Measurements from ENCODE around the gene RALB. TPM values are rescaled to one million over a fixed set of nuclear protein-coding genes. Genes with fewer than 3 reads are reported as not detected.
"Not testable (repeated sequence)": the region's sequence is repeated elsewhere in the genome, so short reads cannot be mapped to it uniquely, and the experiment has no call there.

RALB gene
- total RNA-seq, 2 experiments from 2014 or later, result 52.5 to 52.9 TPM

DNA sequence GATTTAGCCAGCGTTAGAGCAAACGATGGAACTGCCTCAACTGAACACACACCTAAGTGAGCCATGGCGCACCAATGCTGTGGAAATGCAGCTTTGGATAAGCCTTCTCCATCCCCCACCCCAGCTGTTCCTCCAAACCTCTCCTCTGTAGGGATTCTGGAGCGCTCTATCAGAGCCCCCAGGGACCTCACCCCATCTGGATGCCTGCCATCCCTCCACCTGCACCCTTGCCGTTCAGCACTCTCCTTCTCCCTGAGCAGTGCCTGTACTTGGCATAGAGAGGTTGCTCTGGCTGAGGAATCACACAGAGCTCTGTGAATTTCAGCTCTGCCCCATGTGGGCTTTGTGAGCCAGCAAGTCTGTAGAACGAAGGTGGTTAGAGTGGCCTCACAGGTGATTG lies 50.5 kb downstream of the RALB start:
- ChIA-PET CTCF (no interaction called here), POLR2A (no interaction called here)
- H3K36me3 Mint-ChIP-seq, result peaks cover 26% of the 10 kb centered on the region
- no peak overlapping the region for H3K4me3 Mint-ChIP-seq
- DNase-seq, result no peak
- no peaks in the 10 kb centered on the region for H3K4me1 Mint-ChIP-seq (ENCODE audit: low read depth)
- intact Hi-C loops (cut with micrococcal nuclease), result no loop called here
- H3K27me3 Mint-ChIP-seq, result no peaks in the 10 kb centered on the region
- no peaks in the 10 kb centered on the region for H3K9me3 Mint-ChIP-seq
- no peak overlapping the region for H3K27ac Mint-ChIP-seq

DNA sequence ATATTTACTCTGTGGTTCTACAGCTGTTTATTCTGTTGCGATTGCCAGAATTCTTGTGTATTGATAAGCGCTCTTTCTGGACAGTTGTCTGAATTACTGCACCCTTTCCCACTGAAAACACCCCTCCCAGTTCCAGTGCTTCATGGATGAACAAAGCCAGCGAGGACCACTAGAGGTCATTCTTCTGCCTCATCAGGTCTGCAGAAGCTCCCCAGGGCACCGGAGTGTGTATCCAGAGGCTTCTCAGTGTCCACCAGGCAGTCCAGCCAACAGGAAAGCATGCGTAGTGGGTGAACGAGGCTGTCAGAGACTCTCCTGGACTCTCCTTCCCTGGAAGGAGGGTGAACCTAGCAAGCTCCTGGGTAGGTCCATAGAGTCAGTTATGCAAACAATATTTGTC lies 52.6 kb downstream of the RALB start:
- no peak overlapping the region for H3K4me3 Mint-ChIP-seq
- H3K4me1 Mint-ChIP-seq (ENCODE audit: low read depth), result no peaks in the 10 kb centered on the region
- CTCF ChIA-PET, result interaction anchor here (0.9 to 1.2 kb wide), 2 partner anchors 8 to 130 kb away, joined by 3 to 4 read pairs; no protein-coding TSS in a partner anchor
- H3K27me3 Mint-ChIP-seq, result no peaks in the 10 kb centered on the region
- H3K36me3 Mint-ChIP-seq, result peaks cover 16% of the 10 kb centered on the region
- intact Hi-C loops (cut with micrococcal nuclease), result no loop called here
- H3K9me3 Mint-ChIP-seq, result no peaks in the 10 kb centered on the region
- POLR2A ChIA-PET, result no interaction called here
- H3K27ac Mint-ChIP-seq, result no peak overlapping the region
- no peak for DNase-seq

DNA sequence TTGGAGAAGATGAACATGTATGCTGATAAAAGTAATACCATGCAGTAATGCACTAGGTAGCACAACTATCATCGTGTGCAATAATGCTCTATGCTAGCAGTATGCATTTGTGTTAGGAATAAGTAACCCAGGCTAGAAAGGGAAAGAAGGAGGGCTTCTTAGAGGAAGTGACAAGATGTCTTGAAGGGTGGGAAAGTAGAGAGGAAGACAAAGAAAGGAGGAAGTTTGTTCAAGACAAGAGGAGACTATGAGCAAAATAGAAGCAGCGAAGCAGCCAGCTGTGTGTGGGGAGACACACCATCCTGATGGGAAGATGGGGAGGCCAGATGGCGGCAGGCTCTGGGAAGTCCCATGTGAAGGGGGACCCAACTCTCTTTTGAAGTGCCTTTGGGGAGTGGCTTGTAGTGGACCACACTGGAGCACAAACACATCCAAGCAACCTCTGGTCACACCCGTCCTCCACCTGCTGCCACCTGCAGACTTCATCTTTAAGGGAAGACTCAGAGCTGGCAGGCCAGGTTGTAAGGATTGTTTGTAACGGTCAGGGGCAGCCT lies 53.4 kb downstream of the RALB start:
- no peaks in the 10 kb centered on the region for H3K4me1 Mint-ChIP-seq (ENCODE audit: low read depth)
- H3K36me3 Mint-ChIP-seq, result peaks cover 16% of the 10 kb centered on the region
- H3K9me3 Mint-ChIP-seq, result no peaks in the 10 kb centered on the region
- intact Hi-C loops (cut with micrococcal nuclease), result no loop called here
- CTCF ChIA-PET, result no interaction called here
- no peak for DNase-seq
- no peaks in the 10 kb centered on the region for H3K27me3 Mint-ChIP-seq
- no peak overlapping the region for H3K27ac Mint-ChIP-seq
- POLR2A ChIA-PET, result no interaction called here
- H3K4me3 Mint-ChIP-seq, result no peak overlapping the region

DNA sequence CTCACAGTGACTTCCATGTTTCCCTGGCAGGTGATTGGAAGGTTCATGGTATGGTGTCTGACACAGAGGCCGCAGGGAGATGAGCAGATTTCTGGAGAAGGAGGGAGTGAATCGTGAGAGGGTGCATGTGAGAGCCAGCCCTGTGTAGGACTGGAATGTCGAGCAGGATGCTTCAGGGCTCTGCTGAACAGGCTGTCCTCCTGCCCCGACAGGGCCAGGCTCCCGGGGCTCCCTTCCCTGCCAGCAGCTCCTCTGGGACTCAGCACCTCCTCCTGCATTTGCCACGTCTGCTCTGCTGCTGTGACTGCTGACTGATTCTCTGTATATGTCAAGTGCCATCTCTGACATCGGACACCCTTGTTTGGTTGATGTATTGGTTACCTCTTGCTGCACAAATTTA lies 54.8 kb downstream of the RALB start:
- no peak overlapping the region for H3K4me3 Mint-ChIP-seq
- intact Hi-C loops (cut with micrococcal nuclease), result no loop called here
- no peaks in the 10 kb centered on the region for H3K9me3 Mint-ChIP-seq
- no peaks in the 10 kb centered on the region for H3K4me1 Mint-ChIP-seq (ENCODE audit: low read depth)
- CTCF ChIA-PET, result no interaction called here
- no peak for DNase-seq
- H3K36me3 Mint-ChIP-seq, result peaks cover 8% of the 10 kb centered on the region
- POLR2A ChIA-PET, result no interaction called here
- H3K27ac Mint-ChIP-seq, result no peak overlapping the region
- H3K27me3 Mint-ChIP-seq, result no peaks in the 10 kb centered on the region

DNA sequence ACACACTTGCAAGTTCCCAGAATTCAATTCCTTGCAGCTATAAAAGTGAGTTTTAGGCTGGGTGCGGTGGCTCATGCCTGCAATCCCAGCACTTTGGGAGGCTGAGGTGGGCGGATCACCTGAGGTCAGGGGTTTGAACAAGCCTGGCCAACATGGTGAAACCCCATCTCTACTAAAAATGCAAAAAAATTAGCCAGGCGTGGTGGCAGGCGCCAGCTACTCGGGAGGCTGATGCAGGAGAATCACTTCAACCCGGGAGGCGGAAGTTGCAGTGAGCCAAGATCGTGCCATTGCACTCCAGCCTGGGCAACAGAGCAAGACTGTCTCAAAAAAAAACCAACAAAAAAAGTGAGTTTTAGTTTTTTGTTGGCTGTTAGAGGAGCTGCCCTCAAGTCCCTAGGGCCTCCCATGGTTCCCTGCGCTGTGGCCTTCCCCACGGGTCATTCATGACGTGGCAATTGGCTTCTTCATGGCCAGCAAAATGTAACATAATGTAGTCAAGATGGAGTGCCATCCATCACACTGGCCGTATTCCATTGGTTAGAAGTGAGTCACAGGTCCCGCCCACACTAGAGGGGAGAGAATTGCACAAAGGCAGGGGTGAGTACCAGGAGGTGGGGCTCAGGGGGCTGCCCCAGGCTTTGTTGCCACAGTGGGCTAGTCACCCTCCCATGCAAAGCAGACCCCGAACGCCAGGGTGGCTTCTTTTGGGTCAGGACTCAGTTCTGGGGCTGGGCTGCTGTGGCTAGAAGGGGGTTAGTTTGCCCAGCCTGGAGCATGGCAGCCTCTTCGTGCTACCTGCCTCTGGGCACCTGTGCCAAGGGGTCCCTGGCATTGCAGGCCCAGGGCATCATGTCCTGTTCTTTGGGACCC lies 55.6 kb downstream of the RALB start:
- peaks cover 7% of the 10 kb centered on the region for H3K4me1 Mint-ChIP-seq (ENCODE audit: low read depth)
- no peaks in the 10 kb centered on the region for H3K27me3 Mint-ChIP-seq
- ChIA-PET CTCF (no interaction called here), POLR2A (no interaction called here)
- H3K4me3 Mint-ChIP-seq, result no peak overlapping the region
- no peaks in the 10 kb centered on the region for H3K9me3 Mint-ChIP-seq
- intact Hi-C loops (cut with micrococcal nuclease), result no loop called here
- no peak for DNase-seq
- H3K36me3 Mint-ChIP-seq, result peaks cover 3% of the 10 kb centered on the region
- H3K27ac Mint-ChIP-seq, result no peak overlapping the region

DNA sequence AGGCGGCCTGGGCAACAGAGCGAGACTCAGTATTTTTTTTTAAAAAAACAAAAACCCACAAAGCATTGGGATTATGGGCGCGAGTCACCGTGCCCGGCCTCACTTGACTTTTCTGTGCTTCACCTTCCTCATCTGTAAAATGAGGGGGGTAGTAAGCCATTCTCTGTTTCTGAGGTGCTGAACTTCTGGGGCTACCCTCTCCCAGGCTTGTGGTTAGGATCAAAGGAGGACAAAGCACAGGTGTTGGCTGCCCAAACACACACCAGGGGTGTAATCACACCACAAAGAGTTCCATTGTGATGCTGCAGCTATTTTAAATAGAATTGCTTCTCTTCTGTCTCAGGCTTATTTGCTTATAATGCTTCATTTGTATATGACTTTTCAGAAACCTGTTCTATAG lies 57.5 kb downstream of the RALB start:
- H3K4me3 Mint-ChIP-seq, result no peak overlapping the region
- intact Hi-C loops (cut with micrococcal nuclease), result loop anchor here (5.0 kb wide), 2 partner anchors 553 to 608 kb away; partner anchors contain the start of gene PTPN4
- peaks cover 3% of the 10 kb centered on the region for H3K36me3 Mint-ChIP-seq
- CTCF ChIA-PET, result no interaction called here
- H3K27ac Mint-ChIP-seq, result no peak overlapping the region
- H3K27me3 Mint-ChIP-seq, result no peaks in the 10 kb centered on the region
- H3K4me1 Mint-ChIP-seq (ENCODE audit: low read depth), result peaks cover 22% of the 10 kb centered on the region
- no peak for DNase-seq
- no peaks in the 10 kb centered on the region for H3K9me3 Mint-ChIP-seq
- POLR2A ChIA-PET, result no interaction called here

DNA sequence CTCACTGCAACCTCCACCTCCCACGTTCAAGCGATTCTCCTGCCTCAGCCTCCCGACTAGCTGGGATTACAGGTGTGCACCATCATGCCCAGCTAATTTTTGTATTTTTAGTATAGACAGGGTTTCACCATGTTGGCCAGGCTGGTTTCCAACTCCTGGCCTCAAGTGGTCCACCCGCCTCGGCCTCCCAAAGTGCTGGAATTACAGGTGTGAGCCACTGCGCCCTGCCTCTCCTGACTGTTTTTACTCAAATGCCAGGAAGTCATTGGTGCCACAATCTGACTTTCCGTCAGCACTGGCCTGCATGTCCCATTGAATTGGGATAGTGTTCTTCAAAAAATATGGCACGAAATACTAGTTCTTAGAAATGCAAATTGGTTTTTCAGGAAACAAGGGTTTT lies 58.2 kb downstream of the RALB start:
- POLR2A ChIA-PET, H3K4me3 Mint-ChIP-seq, H3K9me3 Mint-ChIP-seq, H3K27me3 Mint-ChIP-seq, H3K36me3 Mint-ChIP-seq, H3K27ac Mint-ChIP-seq, DNase-seq: not testable (repeated sequence)
- intact Hi-C loops (cut with micrococcal nuclease), result loop anchor here (5.0 kb wide), 2 partner anchors 554 to 609 kb away; partner anchors contain the start of gene PTPN4
- H3K4me1 Mint-ChIP-seq (ENCODE audit: low read depth), result peaks cover 22% of the 10 kb centered on the region
- CTCF ChIA-PET, result interaction anchor here (0.6 to 3.2 kb wide), 2 partner anchors 134 to 146 kb away, joined by 3 to 86 read pairs; no protein-coding TSS in a partner anchor

DNA sequence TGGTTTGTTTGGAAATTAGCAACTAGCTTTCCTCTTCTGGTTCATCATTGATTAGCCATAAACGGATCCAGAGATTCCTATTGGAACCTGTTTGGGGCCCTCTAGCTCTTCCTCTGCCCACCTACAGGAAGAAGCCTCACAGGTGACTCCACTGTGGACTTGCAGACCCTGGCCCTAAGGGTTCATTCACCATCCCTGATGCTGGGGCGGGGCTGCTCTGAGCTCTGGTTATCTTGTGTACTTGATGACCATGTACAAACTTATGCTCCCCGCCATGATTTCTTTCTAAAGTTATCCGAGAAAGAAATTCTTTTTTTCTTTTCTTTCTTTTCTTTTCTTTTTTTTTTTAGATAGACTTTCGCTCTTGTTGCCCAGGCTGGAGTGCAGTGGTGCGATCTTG lies 59.4 kb downstream of the RALB start:
- Mint-ChIP-seq H3K36me3 (no peaks in the 10 kb centered on the region), H3K9me3 (no peaks in the 10 kb centered on the region), H3K27ac (no peak overlapping the region), H3K4me3 (no peak overlapping the region), H3K4me1 (ENCODE audit: low read depth) (peaks cover 22% of the 10 kb centered on the region), H3K27me3 (no peaks in the 10 kb centered on the region)
- ChIA-PET POLR2A (interaction anchor here (0.9 kb wide), 1 partner anchor 14 kb away, joined by 3 read pairs; no protein-coding TSS in a partner anchor), CTCF (interaction anchor here (0.5 to 4.2 kb wide), 27 partner anchors 8 to 670 kb away, joined by 3 to 86 read pairs (median 5); partner anchors contain the start of genes RALB and TMEM185B)
- no peak for DNase-seq
- intact Hi-C loops (cut with micrococcal nuclease), result loop anchor here (2.0 to 5.0 kb wide), 4 partner anchors 51 to 610 kb away; partner anchors contain the start of gene PTPN4

DNA sequence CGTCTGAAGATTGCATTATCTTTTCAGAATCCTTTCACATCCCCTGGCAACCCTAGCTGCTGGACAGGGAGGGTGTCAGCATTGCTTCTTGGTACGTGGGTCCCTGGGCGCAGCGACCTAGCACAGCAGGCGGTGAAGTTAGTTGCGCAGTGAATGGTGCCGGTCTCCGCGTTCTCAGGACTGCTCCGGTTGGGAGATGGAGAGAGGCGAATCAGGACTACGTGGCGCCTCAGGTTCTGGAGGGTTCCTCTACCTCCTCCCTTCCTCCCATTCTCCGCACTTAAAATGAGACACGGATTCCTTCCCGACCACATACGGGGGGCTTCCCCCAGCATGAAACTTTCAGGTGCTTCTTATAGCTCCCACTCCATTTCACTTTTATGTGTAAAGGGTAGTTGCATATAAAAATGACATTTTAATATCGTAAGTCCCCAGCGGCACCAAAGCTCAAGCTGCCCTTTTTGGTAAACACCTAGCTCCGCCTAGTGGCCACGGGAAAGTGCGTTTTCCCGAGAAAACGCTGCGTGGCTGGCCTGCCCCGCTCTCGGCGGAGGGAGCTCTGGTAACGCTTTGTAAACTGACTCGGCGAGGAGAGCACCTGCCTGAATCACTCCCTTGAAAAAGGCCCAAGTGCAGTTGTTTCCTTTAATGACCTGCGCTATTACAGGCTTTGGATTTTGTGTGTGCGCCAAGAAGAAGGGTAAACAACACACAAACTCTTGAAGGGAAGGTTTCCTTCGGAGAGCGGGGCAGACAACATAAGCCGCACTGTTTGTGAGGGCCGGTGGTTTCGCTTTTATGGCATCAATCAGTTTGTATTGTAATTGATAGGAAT lies 60.4 kb downstream of the RALB start:
- peak overlapping the region; percentile 56 for H3K4me3 Mint-ChIP-seq
- H3K9me3 Mint-ChIP-seq, result no peaks in the 10 kb centered on the region
- H3K27ac Mint-ChIP-seq, result no peak overlapping the region
- intact Hi-C loops (cut with micrococcal nuclease), result loop anchor here (1.0 to 5.0 kb wide), 10 partner anchors 52 to 611 kb away; partner anchors contain the start of genes PTPN4 and RALB
- POLR2A ChIA-PET, result interaction anchor here (0.9 to 1.1 kb wide), 3 partner anchors 15 to 137 kb away, joined by 3 to 5 read pairs (median 4); no protein-coding TSS in a partner anchor
- no peaks in the 10 kb centered on the region for H3K27me3 Mint-ChIP-seq
- no peaks in the 10 kb centered on the region for H3K36me3 Mint-ChIP-seq
- H3K4me1 Mint-ChIP-seq (ENCODE audit: low read depth), result peaks cover 22% of the 10 kb centered on the region
- peak; percentile 87 for DNase-seq
- CTCF ChIA-PET, result interaction anchor here (0.5 to 4.2 kb wide), 61 partner anchors 9 to 671 kb away, joined by 3 to 86 read pairs (median 5); partner anchors contain the start of genes EPB41L5, RALB, TMEM177 and TMEM185B

DNA sequence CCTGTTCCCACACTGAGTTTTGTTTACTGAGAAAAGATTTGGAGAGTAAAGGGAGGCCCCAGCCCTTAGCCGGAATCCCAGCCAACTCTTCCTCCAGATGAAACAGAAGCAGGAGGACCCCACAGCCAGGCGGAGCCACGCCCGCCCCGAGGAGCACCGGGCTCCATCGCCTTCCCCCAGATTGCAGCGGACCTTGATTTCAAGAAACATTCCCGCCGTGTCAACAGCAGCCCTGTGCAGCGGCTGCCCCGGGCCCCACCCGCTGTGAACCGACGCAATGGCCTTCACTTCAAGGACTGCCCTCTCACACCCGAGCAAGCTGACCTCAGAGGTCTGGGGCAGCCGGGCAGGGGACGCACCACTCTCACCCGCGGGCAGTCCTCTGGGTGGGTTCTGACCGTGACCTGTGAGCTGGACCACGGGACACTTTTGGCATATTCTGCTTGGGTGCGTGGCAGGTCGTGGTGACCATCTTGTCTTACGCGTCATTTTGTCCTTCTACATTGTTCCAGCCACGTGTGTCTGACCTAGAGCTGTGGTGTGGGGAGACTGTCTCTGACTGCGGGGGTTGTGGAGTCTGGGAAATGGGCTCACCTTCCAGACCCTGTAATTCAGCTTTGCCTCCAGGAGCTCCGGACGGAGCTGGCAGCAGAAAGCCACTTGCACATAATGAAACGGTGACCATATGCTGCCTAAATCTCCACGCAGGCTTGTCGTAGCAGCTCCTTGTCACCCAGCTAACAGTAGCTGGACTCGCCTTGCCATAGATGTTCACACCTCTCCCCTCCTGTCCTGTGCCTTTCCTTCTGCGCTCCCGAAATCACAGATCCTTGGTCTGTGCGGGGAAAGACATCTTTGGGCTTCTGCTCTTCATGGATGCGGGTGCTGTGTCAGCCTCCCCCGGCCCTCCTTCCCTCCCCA lies 61.3 kb downstream of the RALB start:
- no peaks in the 10 kb centered on the region for H3K9me3 Mint-ChIP-seq
- no peak for DNase-seq
- no peaks in the 10 kb centered on the region for H3K27me3 Mint-ChIP-seq
- H3K36me3 Mint-ChIP-seq, result no peaks in the 10 kb centered on the region
- H3K4me3 Mint-ChIP-seq, result peak overlapping the region; percentile 56
- intact Hi-C loops (cut with micrococcal nuclease), result loop anchor here (1.0 to 5.0 kb wide), 10 partner anchors 53 to 612 kb away; partner anchors contain the start of genes PTPN4 and RALB
- H3K27ac Mint-ChIP-seq, result no peak overlapping the region
- ChIA-PET CTCF (interaction anchor here (0.6 to 4.2 kb wide), 60 partner anchors 9 to 672 kb away, joined by 3 to 86 read pairs (median 5); partner anchors contain the start of genes EPB41L5, RALB, TMEM177 and TMEM185B), POLR2A (interaction anchor here (1.1 to 1.2 kb wide), 3 partner anchors 82 to 138 kb away, joined by 4 to 5 read pairs (median 4); no protein-coding TSS in a partner anchor)
- H3K4me1 Mint-ChIP-seq (ENCODE audit: low read depth), result peaks cover 22% of the 10 kb centered on the region

All from activated CD4-positive, alpha-beta memory T cell treated with anti-CD3 and anti-CD28 coated beads for 36 hours (primary cell).